ENCODE results near the gene FOXF1. TPM values are rescaled to one million over a fixed set of nuclear protein-coding genes. Genes with fewer than 3 reads are reported as not detected.

FOXF1 gene
- total RNA-seq, 1 experiment from 2014 or later: 0.10 TPM

GRCh38 chr16:86498671-86499439 is 11.5 kb upstream of the FOXF1 start:
- Histone ChIP-seq H3K27ac (ENCODE audit: low read length) (no peak overlapping the region), H3K4me3 (ENCODE audit: low read depth in 2 of 2, low read length in 2 of 2) (no peak overlapping the region), H3K36me3 (ENCODE audit: control insufficient read depth, insufficient read depth, low read length) (no peaks in the 10 kb centered on the region; the same call in 1 of the 2 replicates), H3K4me1 (ENCODE audit: control insufficient read depth, insufficient read depth, low read length) (peaks cover 3% of the 10 kb centered on the region; the same call in 1 of the 2 replicates), H3K27me3 (ENCODE audit: control insufficient read depth, insufficient read depth, low read length) (peaks cover 35% of the 10 kb centered on the region), H3K9me3 (ENCODE audit: control insufficient read depth, insufficient read depth, low read depth, low read length) (no peaks in the 10 kb centered on the region)
- intact Hi-C loops (cut with micrococcal nuclease; ENCODE audit: unreplicated experiment): no loop called here
- CTCF ChIA-PET: interaction anchor here (0.7 kb wide), 1 partner anchor 335 kb away, joined by 4 read pairs; no protein-coding TSS in a partner anchor
- TF ChIP-seq POLR2AphosphoS5 (IDR thresholded peaks at IDR 0.05; ENCODE audit: low read depth, low read length) (no peak), SIN3A (IDR thresholded peaks at IDR 0.05; ENCODE audit: borderline replicate concordance, insufficient read depth, low read depth, low read length) (no peak), REST (IDR thresholded peaks at IDR 0.05; ENCODE audit: insufficient read depth in 1 of 2, low read depth in 2 of 2, low read length in 1 of 2) (no peak), CTCF (IDR thresholded peaks at IDR 0.05) (no peak), TCF7L2 (IDR thresholded peaks at IDR 0.05; ENCODE audit: low read depth, low read length) (no peak)
- in situ Hi-C loops (cut with HindIII; ENCODE audit: low pct_unique_long_range_greater_than_20kb, low sequenced_read_pairs): no loop called here
- ATAC-seq: peak; percentile 56; the same call in 1 of the 2 replicates
- BruUV-seq (replicated peaks): no TSS peak
- POLR2A ChIA-PET: no interaction called here
- no peak for DNase-seq (ENCODE audit: low read depth, low spot score)

- TF ChIP-seq REST (IDR thresholded peaks at IDR 0.05; ENCODE audit: insufficient read depth in 1 of 2, low read depth in 2 of 2, low read length in 1 of 2) (no peak), SIN3A (IDR thresholded peaks at IDR 0.05; ENCODE audit: borderline replicate concordance, insufficient read depth, low read depth, low read length) (no peak), TCF7L2 (IDR thresholded peaks at IDR 0.05; ENCODE audit: low read depth, low read length) (no peak), CTCF (IDR thresholded peaks at IDR 0.05) (no peak), POLR2AphosphoS5 (IDR thresholded peaks at IDR 0.05; ENCODE audit: low read depth, low read length) (no peak)
- peaks cover 3% of the 10 kb centered on the region; the same call in 1 of the 2 replicates for H3K4me1 ChIP-seq (ENCODE audit: control insufficient read depth, insufficient read depth, low read length)
- H3K36me3 ChIP-seq (ENCODE audit: control insufficient read depth, insufficient read depth, low read length): no peaks in the 10 kb centered on the region; the same call in 1 of the 2 replicates
- DNase-seq (ENCODE audit: low read depth, low spot score): no peak
- no TSS peak for BruUV-seq (replicated peaks)
- no peak overlapping the region for H3K27ac ChIP-seq (ENCODE audit: low read length)
- H3K9me3 ChIP-seq (ENCODE audit: control insufficient read depth, insufficient read depth, low read depth, low read length): no peaks in the 10 kb centered on the region
- in situ Hi-C loops (cut with HindIII; ENCODE audit: low pct_unique_long_range_greater_than_20kb, low sequenced_read_pairs): no loop called here
- peaks cover 37% of the 10 kb centered on the region for H3K27me3 ChIP-seq (ENCODE audit: control insufficient read depth, insufficient read depth, low read length)
- intact Hi-C loops (cut with micrococcal nuclease; ENCODE audit: unreplicated experiment): no loop called here
- CTCF ChIA-PET: no interaction called here
- no peak for ATAC-seq
- no peak overlapping the region for H3K4me3 ChIP-seq (ENCODE audit: low read depth in 2 of 2, low read length in 2 of 2)
- POLR2A ChIA-PET: no interaction called here
Measured at GRCh38 chr16:86499440-86499786, 10.9 kb upstream of the FOXF1 start.

Measured in Panc1 (cell line).